HG02840 (cell line): ENCODE measurements around the gene P4HB.

Experiments used
- ATAC-seq: cut with Tn5 transposase; IDR thresholded peaks from one replicate; pipeline ENCODE4 v1.9.1; 2021; ENCODE audit warnings: mild to moderate bottlenecking, moderate library complexity, moderate number of reproducible peaks; ENCODE audit not compliant: unreplicated experiment, low FRiP score

P4HB gene

GRCh38 chr17:81859906-81860755 lies at the start of gene P4HB:
TSS of gene P4HB (minus strand) at chr17:81860535. CDS start at chr17:81860471, 64 bp downstream.
- peak; percentile 79 for ATAC-seq

- ATAC-seq = no peak
These were observed 48.9 kb upstream of the P4HB start for GRCh38 chr17:81909231-81909630.

GRCh38 chr17:81908793-81909192 lies 48.5 kb upstream of the P4HB start:
- no peak for ATAC-seq

GRCh38 chr17:81907219-81908145 lies 47.1 kb upstream of the P4HB start:
- no peak for ATAC-seq

GRCh38 chr17:81906476-81907218 lies 46.3 kb upstream of the P4HB start:
- no peak for ATAC-seq

- no peak for ATAC-seq
These were observed 45.7 kb upstream of the P4HB start for GRCh38 chr17:81905993-81906392.

GRCh38 chr17:81905424-81905875 lies 45.1 kb upstream of the P4HB start:
- ATAC-seq = no peak

- no peak for ATAC-seq
These were observed 44.5 kb upstream of the P4HB start for GRCh38 chr17:81904600-81905423.

GRCh38 chr17:81903896-81904599 lies 43.7 kb upstream of the P4HB start:
- ATAC-seq = no peak

- no peak for ATAC-seq
These were observed 43.1 kb upstream of the P4HB start for GRCh38 chr17:81903415-81903831.

GRCh38 chr17:81902653-81903414 lies 42.5 kb upstream of the P4HB start:
- ATAC-seq = no peak

- no peak for ATAC-seq
These were observed 41.8 kb upstream of the P4HB start, which contains the start of gene NPB for GRCh38 chr17:81902023-81902652. TSS of gene NPB (plus strand) at chr17:81902238. CDS start at chr17:81902278, 40 bp downstream.

GRCh38 chr17:81901167-81902022 lies 41.1 kb upstream of the P4HB start:
- ATAC-seq = no peak

GRCh38 chr17:81900181-81900820 lies 40.0 kb upstream of the P4HB start:
- no peak for ATAC-seq

- ATAC-seq = no peak
These were observed 39.3 kb upstream of the P4HB start for GRCh38 chr17:81899514-81900166.

GRCh38 chr17:81898885-81899284 lies 38.5 kb upstream of the P4HB start:
- ATAC-seq = no peak
